ENCODE measurements around the gene ISG15.
A peak's percentile ranks its signal among the peaks of the same experiment; 100 is the strongest.

Gene ISG15

GRCh38 chr1:1061682-1062345 is 48.5 kb downstream of the ISG15 start:
- peak; percentile 39 for DNase-seq (ENCODE audit: low spot score)

- peak; percentile 34 for DNase-seq (ENCODE audit: low spot score)
Measured at GRCh38 chr1:1062348-1063163, 49.3 kb downstream of the ISG15 start.

GRCh38 chr1:1063261-1063944 is 50.1 kb downstream of the ISG15 start:
- no peak for DNase-seq (ENCODE audit: low spot score)

All from AG20443 (cell line).